GM12878 (cell line): ENCODE measurements around the gene ERC1.

Experiments used
- CHD1 ChIP-seq: IDR thresholded peaks from 2 replicates; pipeline ENCODE4 v1.6.1; 2012; ENCODE audit warnings: low read depth, low read length, improper control_type of control experiment
- CHD2 ChIP-seq: IDR thresholded peaks from 2 replicates; pipeline ENCODE4 v1.6.1; 2011; ENCODE audit warnings: low read depth, low read length, improper control_type of control experiment, borderline replicate concordance
- CTCF ChIP-seq, 3 experiments: IDR thresholded peaks in 2 of 3; conservative IDR thresholded peaks in 1 of 3; 2 replicates each; pipeline ENCODE4 v1.5.1; 2011; ENCODE audit warnings: low read depth in 3 of 3, low read length in 3 of 3, mild to moderate bottlenecking in 3 of 3, control low read depth in 2 of 3, moderate library complexity in 2 of 3, inconsistent platforms in 1 of 3, mixed read lengths in 1 of 3; ENCODE audit not compliant: control insufficient read depth in 2 of 3, insufficient read depth in 1 of 3; ENCODE audit errors: extremely low read depth in 1 of 3
- EP300 ChIP-seq, 2 experiments: fragments of 150-350 bp in 1 of 2; IDR thresholded peaks; 2 replicates each; pipeline ENCODE4 v1.6.1; 2011 to 2012; ENCODE audit warnings: low read depth in 2 of 2, low read length in 2 of 2, borderline replicate concordance in 1 of 2, improper control_type of control experiment in 1 of 2, inconsistent platforms in 1 of 2; ENCODE audit not compliant: control insufficient read depth in 1 of 2
- JUND ChIP-seq: IDR thresholded peaks from 2 replicates; pipeline ENCODE4 v1.6.1; 2012; ENCODE audit warnings: low read depth, mild to moderate bottlenecking, low read length, improper control_type of control experiment, moderate library complexity
- POLR2AphosphoS5 ChIP-seq: IDR thresholded peaks from 2 replicates; pipeline ENCODE4 v1.6.1; 2011; ENCODE audit warnings: mild to moderate bottlenecking, low read length, inconsistent platforms
- RAD21 ChIP-seq: IDR thresholded peaks from 2 replicates; pipeline ENCODE4 v1.6.1; 2011; ENCODE audit warnings: mild to moderate bottlenecking, low read depth, low read length, moderate library complexity; ENCODE audit not compliant: insufficient read depth
- REST ChIP-seq: IDR thresholded peaks from 2 replicates; pipeline ENCODE4 v1.6.1; 2012; ENCODE audit warnings: mild to moderate bottlenecking, low read depth, low read length
- SP1 ChIP-seq: IDR thresholded peaks from one replicate; pipeline ENCODE4 v1.6.1; 2011; ENCODE audit warnings: low read depth, low read length
- ZZZ3 ChIP-seq: IDR thresholded peaks from 2 replicates; pipeline ENCODE4 v1.6.1; 2011; ENCODE audit warnings: low read depth; ENCODE audit not compliant: control insufficient read depth, insufficient read length

GRCh38 chr12:1391722-1392121, 400.7 kb downstream of the ERC1 start:
- no peak for TF ChIP-seq CHD1
- TF ChIP-seq EP300 (IDR thresholded peaks at IDR 0.05; ENCODE audit: borderline replicate concordance in 1 of 2, control insufficient read depth in 1 of 2, low read depth in 2 of 2, low read length in 2 of 2), result no peak
- no peak for TF ChIP-seq CTCF (IDR thresholded peaks at IDR 0.05 in 2 of 3, conservative IDR thresholded peaks at IDR 0.05 in 1 of 3; ENCODE audit: control insufficient read depth in 2 of 3, extremely low read depth in 1 of 3, insufficient read depth in 1 of 3, low read depth in 3 of 3, low read length in 3 of 3)
- TF ChIP-seq JUND, result no peak
- no peak for TF ChIP-seq ZZZ3
- no peak for TF ChIP-seq RAD21
- TF ChIP-seq SP1, result no peak
- TF ChIP-seq CHD2, result no peak
- TF ChIP-seq REST, result no peak
- no peak for TF ChIP-seq POLR2AphosphoS5
